ENCODE data around the gene MLF2.
"Not testable (repeated sequence)": the region's sequence is repeated elsewhere in the genome, so short reads cannot be mapped to it uniquely, and the experiment has no call there.

The MLF2 gene

GRCh38 chr12:6745741-6746525 is 7.0 kb downstream of the MLF2 start:
- FAIRE-seq (no peak), DNase-seq (ENCODE audit: insufficient read length, low spot score) (no peak)

DNA sequence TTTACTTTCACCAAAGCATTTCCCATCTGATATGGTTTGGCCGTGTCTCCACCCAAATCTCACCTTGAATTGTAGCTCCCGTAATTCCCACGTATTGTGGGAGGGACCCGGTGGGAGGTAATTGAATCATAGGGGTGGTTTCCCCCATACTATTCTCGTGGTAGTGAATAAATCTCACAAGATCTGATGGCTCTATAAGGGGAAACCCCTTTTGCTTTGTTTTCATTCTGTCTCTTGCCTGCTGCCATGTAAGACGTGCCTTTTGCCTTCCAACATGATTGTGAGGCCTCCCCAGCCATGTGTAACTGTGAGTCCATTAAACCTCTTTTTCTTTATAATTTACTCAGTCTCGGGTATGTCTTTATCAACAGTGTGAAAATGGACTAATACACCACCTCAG is 9.6 kb downstream of the MLF2 start:
- not testable (repeated sequence) for FAIRE-seq; DNase-seq (ENCODE audit: insufficient read length, low spot score)

More at GRCh38 chr12:6745741-6746525, 7.0 kb downstream of the MLF2 start:
- TF ChIP-seq, protein P1, sequence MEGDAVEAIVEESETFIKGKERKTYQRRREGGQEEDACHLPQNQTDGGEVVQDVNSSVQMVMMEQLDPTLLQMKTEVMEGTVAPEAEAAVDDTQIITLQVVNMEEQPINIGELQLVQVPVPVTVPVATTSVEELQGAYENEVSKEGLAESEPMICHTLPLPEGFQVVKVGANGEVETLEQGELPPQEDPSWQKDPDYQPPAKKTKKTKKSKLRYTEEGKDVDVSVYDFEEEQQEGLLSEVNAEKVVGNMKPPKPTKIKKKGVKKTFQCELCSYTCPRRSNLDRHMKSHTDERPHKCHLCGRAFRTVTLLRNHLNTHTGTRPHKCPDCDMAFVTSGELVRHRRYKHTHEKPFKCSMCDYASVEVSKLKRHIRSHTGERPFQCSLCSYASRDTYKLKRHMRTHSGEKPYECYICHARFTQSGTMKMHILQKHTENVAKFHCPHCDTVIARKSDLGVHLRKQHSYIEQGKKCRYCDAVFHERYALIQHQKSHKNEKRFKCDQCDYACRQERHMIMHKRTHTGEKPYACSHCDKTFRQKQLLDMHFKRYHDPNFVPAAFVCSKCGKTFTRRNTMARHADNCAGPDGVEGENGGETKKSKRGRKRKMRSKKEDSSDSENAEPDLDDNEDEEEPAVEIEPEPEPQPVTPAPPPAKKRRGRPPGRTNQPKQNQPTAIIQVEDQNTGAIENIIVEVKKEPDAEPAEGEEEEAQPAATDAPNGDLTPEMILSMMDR (IDR thresholded peaks at IDR 0.05; ENCODE audit: insufficient read depth, missing control alignments) = no peak

GRCh38 chr12:6742834-6743233 is 10.1 kb downstream of the MLF2 start:
- no peak for DNase-seq (ENCODE audit: insufficient read length, low spot score)

DNA sequence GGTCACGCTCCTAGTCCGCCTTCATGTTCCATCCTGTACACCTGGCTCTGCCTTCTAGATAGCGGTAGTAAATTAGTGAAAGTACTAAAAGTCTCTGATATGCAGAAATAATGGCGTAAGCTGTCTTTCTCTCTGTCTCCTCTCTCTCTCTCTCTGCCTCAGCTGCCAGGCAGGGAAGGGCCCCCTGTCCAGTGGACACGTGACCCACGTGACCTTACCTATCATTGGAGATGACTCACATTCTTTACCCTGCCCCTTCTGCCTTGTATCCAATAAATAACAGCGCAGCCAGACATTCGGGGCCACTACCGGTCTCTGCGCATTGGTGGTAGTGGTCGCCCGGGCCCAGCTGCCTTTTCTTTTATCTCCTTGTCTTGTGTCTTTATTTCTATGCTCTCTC is 10.9 kb downstream of the MLF2 start:
- not testable (repeated sequence) for DNase-seq (ENCODE audit: insufficient read length, low spot score); FAIRE-seq

More at GRCh38 chr12:6742834-6743233, 10.1 kb downstream of the MLF2 start:
- FAIRE-seq = no peak
- TF ChIP-seq, protein P1 (IDR thresholded peaks at IDR 0.05; ENCODE audit: insufficient read depth, missing control alignments) = no peak

DNA sequence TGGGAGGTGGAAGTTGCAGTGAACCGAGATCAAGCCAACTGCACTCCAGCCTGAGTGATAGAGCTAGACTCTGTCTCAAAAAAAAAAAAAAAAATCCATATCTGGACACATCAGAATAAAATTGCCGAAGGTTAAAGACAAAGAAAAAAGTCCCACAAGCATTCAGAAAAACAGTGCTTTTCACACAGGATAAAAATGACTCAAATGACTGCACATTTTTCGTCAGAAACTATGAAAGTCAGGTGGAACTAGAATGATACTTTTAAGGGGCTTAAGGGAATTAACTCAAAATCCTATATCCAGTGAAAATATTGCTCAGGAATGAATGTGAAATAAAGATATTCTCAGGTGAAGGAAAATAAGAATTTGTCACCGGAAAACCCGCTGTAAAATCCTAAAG is 16.2 kb downstream of the MLF2 start:
- TF ChIP-seq, protein P1 (IDR thresholded peaks at IDR 0.05; ENCODE audit: insufficient read depth, missing control alignments) = no peak
- DNase-seq (ENCODE audit: insufficient read length, low spot score) (no peak), FAIRE-seq (no peak)

GRCh38 chr12:6735448-6736191 is 17.3 kb downstream of the MLF2 start:
- no peak for FAIRE-seq
- DNase-seq (ENCODE audit: insufficient read length, low spot score) = peak; percentile 43
- TF ChIP-seq, protein P1 (IDR thresholded peaks at IDR 0.05; ENCODE audit: insufficient read depth, missing control alignments) = peak; percentile 80

DNA sequence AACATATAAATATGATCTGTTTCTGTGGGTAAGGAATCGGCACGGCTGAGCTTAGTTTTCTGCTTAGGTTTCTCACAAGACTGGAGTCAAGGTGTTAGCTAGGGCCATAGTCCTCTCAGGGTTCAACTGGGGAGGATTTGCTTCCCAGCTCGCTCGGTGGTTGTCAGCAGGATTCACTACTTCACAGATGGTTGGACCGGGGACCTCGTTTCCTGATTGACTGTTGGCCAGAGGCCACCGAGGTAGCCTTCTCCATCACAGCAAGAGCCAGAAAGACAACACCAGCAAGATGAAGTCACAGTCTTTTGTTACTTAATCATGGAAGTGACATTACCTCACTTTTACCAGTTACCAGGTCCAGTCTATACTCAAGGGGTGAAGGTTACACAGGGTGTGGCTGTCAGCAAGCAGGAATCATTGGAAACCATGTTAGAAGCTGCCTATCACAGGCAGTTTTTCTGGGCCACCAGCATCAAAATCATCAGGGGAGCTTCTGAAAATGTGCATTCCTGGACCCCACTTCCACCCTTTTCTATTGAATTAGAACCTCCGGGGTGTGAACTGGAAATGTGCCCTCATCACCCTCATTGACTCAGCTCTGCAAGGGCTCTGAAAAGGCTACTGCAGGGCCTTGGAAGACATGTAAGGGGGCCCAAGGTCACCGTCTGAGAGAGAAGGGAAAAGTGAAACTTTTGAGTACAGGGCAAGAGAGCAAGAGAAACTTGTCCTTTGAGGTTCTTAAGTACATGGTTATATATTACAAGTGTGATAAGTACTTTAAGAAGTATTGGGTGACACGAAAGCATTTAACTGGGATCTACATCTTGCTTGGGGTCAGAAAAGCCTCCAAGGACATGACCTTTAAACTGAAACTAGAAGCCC is 18.2 kb downstream of the MLF2 start:
- TF ChIP-seq, protein P1 (IDR thresholded peaks at IDR 0.05; ENCODE audit: insufficient read depth, missing control alignments) = no peak
- no peak for DNase-seq (ENCODE audit: insufficient read length, low spot score)
- no peak for FAIRE-seq

Measured in D721Med (cell line).